ENCODE data around the gene PSMB10. TPM values are rescaled to one million over a fixed set of nuclear protein-coding genes. Genes with fewer than 3 reads are reported as not detected.

PSMB10 gene
- total RNA-seq, 1 donor from 2014 or later, result 17.2 TPM

DNA sequence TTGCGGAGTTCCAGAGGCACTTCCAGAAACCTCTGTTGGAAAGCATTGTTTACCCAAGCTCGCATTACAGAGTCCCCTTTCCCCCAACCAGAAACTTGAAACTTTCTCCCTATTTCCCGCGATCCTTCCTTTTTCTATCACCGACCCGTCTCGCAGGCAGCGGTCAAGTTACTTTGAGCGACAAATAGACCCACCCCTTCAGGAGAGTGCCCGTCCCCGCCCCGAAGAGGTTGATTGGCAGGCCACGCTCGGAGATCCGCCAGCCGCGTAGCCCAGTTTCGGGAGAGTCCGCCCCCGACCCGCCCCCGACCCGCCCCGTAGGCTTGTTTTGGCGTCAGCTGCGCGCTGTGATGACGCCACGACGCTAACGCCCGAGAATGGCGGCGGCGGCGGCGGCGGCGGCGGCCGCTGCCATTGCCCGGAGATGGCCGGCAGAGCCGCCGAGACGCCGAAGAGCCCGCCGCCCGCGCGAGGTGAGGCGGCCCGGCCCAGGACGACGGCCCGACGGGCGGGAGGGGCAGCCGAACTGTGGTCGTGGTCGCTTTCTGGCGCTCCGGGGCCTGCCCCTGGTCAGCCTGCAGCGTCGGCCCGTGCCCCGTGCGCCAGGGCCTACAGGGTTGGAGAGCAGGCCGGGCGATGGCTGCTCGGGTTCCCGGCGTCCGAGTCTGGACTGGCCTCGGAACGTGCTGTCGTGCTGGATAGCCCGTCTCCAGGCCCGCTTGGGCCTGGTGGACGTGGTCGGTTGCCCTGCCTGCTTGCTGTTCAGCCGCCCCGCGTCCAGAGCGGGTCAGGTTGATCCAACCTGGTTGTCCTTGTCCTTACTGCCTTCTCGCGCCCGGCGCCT lies 43.5 kb downstream of the PSMB10 start, which contains the start of gene PSKH1:
Gene PSKH1, plus strand, starts transcription at position 356 of the 844 bp plus-strand sequence. CDS start 15,496 bp downstream, outside the sequence.
- Mint-ChIP-seq H3K4me1 (peaks cover 17% of the 10 kb centered on the region), H3K4me3 (peak within 1 kb of the TSS; percentile 98), H3K36me3 (no peaks in the 10 kb centered on the region), H3K9me3 (no peaks in the 10 kb centered on the region), H3K27ac (peak within 1 kb of the TSS; percentile 99), H3K27me3 (ENCODE audit: low read depth) (no peaks in the 10 kb centered on the region)
- TF ChIP-seq, protein P1, sequence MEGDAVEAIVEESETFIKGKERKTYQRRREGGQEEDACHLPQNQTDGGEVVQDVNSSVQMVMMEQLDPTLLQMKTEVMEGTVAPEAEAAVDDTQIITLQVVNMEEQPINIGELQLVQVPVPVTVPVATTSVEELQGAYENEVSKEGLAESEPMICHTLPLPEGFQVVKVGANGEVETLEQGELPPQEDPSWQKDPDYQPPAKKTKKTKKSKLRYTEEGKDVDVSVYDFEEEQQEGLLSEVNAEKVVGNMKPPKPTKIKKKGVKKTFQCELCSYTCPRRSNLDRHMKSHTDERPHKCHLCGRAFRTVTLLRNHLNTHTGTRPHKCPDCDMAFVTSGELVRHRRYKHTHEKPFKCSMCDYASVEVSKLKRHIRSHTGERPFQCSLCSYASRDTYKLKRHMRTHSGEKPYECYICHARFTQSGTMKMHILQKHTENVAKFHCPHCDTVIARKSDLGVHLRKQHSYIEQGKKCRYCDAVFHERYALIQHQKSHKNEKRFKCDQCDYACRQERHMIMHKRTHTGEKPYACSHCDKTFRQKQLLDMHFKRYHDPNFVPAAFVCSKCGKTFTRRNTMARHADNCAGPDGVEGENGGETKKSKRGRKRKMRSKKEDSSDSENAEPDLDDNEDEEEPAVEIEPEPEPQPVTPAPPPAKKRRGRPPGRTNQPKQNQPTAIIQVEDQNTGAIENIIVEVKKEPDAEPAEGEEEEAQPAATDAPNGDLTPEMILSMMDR (IDR thresholded peaks at IDR 0.05; ENCODE audit: unreplicated experiment), result no peak
- peak; percentile 91 to 95 for DNase-seq (ENCODE audit: low spot score in 2 of 2, unreplicated experiment in 2 of 2)

DNA sequence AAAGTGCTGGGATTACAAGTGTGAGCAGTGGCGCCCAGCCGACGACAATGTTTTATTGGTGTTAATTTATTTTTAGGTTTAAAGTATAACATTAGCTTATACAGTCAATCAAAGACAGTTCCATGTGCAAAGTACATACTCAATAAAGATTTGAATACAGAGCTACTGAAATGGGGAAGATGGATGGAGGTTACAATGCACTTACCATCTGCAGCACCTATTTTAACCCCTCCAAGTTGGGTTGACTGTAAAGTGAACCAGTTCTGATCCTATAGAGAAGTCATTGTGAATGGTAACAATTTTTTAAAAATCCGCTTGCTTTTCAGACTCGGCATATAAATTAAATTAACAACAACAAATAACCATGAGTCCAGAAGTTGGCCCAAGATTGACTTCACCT lies 44.3 kb downstream of the PSMB10 start:
- H3K9me3 Mint-ChIP-seq, result no peaks in the 10 kb centered on the region
- no peak for DNase-seq (ENCODE audit: low spot score in 2 of 2, unreplicated experiment in 2 of 2)
- H3K27me3 Mint-ChIP-seq (ENCODE audit: low read depth), result no peaks in the 10 kb centered on the region
- H3K36me3 Mint-ChIP-seq, result no peaks in the 10 kb centered on the region
- peak overlapping the region; percentile 94 for H3K27ac Mint-ChIP-seq
- TF ChIP-seq, protein P1 (IDR thresholded peaks at IDR 0.05; ENCODE audit: unreplicated experiment), result no peak
- peaks cover 17% of the 10 kb centered on the region for H3K4me1 Mint-ChIP-seq
- peak overlapping the region; percentile 98 for H3K4me3 Mint-ChIP-seq

DNA sequence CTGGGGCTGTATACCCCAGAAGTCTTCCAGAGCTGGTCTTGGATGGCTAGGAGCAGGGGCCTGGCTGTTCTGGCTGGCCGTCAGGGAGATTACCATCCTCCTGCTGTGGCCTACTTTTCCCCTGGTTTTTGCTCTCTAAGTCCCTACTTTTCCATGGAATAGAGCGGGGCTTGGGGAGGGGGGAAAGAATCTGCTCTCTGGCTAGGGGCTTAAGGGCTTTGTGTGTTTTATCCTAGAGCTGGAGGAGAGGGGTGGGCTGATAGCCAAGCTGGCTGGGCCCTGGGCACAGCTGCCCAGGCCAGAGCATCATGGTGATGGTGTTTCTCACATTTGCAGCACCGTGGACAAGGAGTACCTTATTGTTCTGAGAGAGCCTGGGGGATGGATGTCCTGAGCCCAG lies 48.3 kb downstream of the PSMB10 start:
- no peaks in the 10 kb centered on the region for H3K27me3 Mint-ChIP-seq (ENCODE audit: low read depth)
- DNase-seq (ENCODE audit: low spot score in 2 of 2, unreplicated experiment in 2 of 2), result no peak
- H3K4me3 Mint-ChIP-seq, result no peak overlapping the region
- H3K4me1 Mint-ChIP-seq, result peaks cover 13% of the 10 kb centered on the region
- H3K27ac Mint-ChIP-seq, result no peak overlapping the region
- H3K36me3 Mint-ChIP-seq, result peaks cover 12% of the 10 kb centered on the region
- no peaks in the 10 kb centered on the region for H3K9me3 Mint-ChIP-seq
- TF ChIP-seq, protein P1 (IDR thresholded peaks at IDR 0.05; ENCODE audit: unreplicated experiment), result no peak

DNA sequence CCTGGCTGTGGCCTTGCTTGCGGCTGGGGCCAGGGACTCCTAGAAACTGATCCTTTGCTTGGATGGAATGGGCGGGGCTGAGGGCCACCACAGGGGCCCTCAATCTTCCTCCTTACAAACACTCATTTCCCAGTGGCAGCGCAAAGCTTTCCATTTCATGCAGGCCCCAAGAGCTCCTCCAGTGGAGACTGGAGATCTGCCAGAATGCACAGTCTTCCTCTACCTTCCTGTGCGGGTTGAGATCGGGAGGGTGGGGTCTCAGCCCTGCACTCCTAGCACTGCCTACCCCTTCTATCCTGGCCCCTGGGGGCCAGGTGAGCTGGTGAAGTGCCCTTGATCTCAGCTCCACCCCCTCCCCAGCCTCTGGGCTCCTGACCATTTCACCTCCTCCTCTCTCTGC lies 50.3 kb downstream of the PSMB10 start:
- H3K4me3 Mint-ChIP-seq, result no peak overlapping the region
- peaks cover 21% of the 10 kb centered on the region for H3K36me3 Mint-ChIP-seq
- no peak for DNase-seq (ENCODE audit: low spot score in 2 of 2, unreplicated experiment in 2 of 2)
- peaks cover 6% of the 10 kb centered on the region for H3K4me1 Mint-ChIP-seq
- TF ChIP-seq, protein P1 (IDR thresholded peaks at IDR 0.05; ENCODE audit: unreplicated experiment), result no peak
- no peak overlapping the region for H3K27ac Mint-ChIP-seq
- H3K27me3 Mint-ChIP-seq (ENCODE audit: low read depth), result no peaks in the 10 kb centered on the region
- no peaks in the 10 kb centered on the region for H3K9me3 Mint-ChIP-seq

DNA sequence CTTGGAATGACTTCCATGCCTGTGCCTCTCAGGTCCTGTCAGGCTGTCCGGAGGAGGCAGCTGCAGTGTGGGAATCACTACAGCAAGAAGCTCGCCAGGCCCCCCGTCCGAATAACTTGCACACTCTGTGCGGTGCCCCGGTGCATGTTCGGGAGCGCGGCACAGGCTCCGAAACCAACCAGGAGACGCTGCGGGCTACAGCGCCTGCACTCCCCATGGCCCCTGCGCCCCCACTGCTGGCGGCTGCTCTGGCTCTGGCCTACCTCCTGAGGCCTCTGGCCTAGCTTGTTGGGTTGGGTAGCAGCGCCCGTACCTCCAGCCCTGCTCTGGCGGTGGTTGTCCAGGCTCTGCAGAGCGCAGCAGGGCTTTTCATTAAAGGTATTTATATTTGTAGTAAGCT lies 50.7 kb downstream of the PSMB10 start:
- Mint-ChIP-seq H3K4me3 (no peak overlapping the region), H3K9me3 (no peaks in the 10 kb centered on the region), H3K4me1 (peaks cover 6% of the 10 kb centered on the region), H3K27ac (no peak overlapping the region), H3K36me3 (peaks cover 22% of the 10 kb centered on the region), H3K27me3 (ENCODE audit: low read depth) (no peaks in the 10 kb centered on the region)
- TF ChIP-seq, protein P1 (IDR thresholded peaks at IDR 0.05; ENCODE audit: unreplicated experiment), result no peak
- DNase-seq (ENCODE audit: low spot score in 2 of 2, unreplicated experiment in 2 of 2), result no peak

All from mesothelial cell of epicardium (in vitro differentiated cells).